Glomerular visceral epithelial cell (primary cell): ENCODE results near the gene OCIAD2.
"Not testable (repeated sequence)": the region's sequence is repeated elsewhere in the genome, so short reads cannot be mapped to it uniquely, and the experiment has no call there.

Experiments used
- DNase-seq: peaks from one replicate; pipeline ENCODE4 v3.0.0-alpha.2; 2016; ENCODE audit errors: extremely low spot score

The OCIAD2 gene, protein sequence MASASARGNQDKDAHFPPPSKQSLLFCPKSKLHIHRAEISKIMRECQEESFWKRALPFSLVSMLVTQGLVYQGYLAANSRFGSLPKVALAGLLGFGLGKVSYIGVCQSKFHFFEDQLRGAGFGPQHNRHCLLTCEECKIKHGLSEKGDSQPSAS

DNA sequence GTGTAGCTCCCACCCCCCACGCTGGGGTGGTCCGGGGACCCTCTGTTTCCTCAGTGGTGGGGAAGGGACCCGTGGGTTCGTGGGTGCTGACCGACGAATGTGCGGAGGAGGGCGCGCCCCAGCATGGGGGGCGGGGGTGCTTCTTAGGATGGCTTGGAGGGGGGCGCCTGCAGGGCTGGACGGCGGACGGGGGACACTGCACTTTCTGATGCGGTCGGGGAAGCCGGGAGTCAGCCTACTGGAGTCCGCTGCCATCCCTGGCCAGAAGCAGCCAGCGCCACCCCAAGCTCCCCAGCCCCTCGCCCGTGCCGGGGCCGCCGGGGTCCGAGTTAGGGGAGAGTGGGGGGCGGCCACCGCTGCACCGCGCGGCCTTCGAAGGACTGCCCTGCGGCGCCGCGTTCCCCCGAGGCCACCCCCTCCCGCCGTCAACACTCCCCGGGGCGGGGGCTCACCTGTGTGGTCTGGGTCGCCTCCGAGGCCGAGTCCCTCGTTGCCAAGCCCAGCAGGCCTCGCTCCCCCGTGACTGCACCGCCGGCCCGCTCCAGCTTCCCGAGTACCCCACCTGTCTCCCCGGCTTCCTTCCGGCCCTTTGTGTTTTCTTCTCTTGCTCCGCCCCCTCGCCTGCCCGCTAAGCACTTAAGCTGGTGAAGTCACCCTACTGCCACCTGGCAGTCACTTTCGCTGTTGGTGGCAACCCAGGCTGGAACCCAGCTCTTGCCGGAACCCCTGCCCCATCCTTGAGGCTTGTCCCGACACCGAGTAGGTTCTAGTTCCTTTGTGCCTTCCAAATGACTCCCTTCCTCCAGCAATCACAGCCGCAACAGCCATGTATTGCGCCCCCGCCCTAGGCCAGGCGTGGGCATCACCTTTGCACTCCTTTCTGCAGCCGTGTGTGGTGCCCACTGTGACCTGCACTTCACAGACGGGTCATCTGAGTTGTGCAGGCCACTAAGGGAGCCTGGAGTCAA lies at the start of gene OCIAD2:
OCIAD2 (minus strand) TSS at position 569 of the 968 bp plus-strand sequence. CDS start 2,225 bp downstream, outside the sequence.
- DNase-seq: peak; percentile 82

DNA sequence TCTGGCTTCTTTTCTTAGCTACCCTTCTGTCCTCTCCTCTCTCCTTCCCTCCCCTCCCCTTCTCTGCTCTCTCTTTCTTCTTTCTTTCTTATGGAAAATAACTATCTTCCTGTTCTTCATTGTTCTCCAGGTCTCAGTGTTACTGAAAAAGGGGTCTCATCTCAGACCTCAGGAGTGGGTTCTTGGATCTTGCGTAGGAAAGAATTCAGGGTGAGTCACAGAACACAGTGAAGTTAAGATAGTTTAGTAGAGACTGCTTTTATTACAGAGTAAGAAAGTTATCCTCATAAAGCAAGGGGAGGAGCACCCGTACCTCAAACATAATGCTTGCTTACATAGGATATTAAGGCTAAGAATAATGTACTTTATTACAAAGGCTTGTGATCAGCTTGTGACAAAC lies 47.7 kb upstream of the OCIAD2 start:
- peak; percentile 56 for DNase-seq

DNA sequence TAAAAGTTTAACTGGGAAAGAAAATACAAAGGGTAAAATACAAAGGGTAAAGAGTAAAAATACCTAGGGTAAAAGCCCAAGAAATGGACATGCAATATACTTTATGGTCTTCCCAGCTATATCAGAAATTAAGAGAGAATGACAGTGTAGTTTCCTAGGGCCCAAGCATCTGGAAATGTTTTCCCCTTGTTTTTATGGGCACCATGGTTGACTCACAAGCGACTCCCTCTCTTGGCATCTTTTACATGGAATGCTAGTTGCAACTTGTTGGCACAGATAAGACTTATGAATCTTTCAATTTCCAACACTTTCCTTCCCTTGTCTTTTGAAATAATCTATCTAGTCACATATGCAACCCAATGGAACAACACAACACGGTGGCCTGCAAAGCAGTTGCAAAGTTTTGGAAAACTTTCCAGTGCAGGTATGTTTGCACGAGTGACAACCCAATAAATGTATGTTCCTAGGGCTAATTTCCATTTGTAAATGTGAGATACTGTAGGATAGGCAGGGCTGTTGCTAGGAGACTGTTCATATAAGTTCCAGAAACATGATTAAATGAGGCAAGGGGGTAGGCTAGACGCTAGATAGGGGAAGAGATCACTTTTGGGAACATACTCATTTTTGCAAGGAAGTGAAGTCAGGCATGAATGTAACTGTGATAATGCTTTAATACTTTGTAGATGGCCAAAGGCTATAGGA lies 43.1 kb upstream of the OCIAD2 start:
- DNase-seq: peak; percentile 44

DNA sequence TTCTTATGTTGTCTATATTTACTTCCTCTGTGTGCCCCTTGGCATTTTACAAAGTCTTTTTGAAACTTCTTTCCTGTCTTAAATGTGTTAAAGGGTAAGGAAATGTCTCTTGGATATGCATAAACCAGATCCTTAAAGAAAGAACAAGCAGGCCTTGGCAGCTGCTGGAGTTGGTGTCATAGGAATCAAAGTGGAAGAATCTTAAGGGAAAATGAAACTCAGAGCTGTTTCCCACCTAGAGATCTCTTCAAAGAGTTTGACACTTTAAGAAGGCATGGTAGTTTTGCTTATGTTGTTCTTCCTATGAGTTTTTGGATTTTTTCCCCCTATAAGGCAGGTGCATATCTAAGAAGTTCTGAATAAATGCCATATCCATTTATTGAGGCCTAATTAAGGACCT lies 42.5 kb upstream of the OCIAD2 start:
- DNase-seq: no peak

DNA sequence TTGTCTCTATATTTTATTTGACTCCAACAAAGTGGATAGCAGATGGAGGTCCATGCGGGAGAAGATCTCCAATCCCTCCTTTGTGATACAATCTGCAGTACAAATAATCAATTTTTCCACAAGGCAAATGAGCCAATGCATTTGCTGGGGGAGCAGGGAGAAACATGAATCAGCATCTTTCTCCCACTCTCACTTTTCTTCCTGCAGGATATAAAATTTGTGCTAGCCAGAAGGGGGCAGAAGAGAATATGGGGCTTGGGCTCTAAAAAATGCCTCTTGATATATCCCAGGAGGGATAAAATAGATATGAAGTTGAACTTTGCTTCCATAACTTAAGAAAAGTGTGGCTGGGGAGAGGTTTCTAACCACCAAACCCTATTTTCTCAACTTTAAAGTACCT lies 41.2 kb upstream of the OCIAD2 start:
- DNase-seq: no peak

DNA sequence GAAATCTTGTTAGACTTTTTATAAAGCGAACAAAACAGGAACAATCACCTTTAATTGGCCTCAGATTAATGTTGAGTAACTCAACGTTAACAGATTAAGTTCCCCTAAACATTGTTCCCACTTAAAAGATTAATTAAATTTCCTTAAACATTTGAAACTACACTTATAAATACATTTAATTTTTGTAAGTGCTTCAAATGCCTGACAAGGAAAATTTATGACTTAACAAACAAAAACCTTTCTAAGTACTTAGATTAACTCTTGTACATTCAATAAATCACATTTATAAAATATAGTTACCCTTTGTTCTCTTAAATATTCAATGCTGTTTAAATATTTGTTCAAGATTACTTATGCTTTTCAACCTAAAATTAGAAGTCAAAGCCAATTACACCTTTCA lies 39.4 kb upstream of the OCIAD2 start:
- DNase-seq: no peak

DNA sequence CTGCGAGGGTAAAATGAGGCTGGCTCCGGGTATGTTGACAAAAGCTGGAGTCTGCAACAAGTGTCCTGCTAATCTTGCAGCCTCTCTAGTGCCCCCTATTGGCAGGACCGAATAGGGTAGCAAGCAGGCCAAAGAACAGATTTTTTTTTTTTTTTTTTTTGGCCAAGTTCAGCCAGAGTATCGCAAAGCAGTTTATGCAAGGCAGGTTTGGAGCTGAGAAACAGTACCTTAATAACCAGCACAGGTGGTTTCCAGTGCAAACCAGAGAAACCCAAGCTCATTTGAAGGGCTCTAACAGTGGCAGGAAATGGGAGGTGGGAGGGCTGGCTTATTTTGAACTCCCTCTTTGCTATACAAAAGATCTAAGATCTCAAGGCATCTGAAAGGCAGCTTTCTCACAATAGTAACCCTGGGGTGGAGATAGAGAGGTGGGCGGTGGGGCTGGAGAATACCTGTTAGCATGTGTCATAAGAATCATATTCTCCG lies 38.2 kb upstream of the OCIAD2 start:
- DNase-seq: no peak

DNA sequence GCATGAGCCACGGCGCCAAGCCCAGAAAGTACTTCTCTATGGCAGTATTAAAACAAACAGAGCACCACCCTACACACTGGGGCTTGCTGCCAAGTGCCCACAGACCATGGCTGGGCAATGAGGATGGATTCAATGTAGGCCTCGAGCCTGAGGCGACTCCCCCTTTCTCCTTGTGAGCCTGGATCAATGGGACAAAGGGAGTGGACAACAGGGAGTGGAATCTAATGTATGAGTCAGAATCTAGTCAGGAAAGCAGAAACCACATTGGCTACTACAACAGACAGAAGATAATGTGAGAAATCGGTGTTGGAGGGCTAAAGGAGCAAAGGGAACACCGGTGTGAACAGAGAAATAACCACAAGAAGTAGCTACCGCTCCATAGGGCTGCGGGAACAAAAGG lies 37.7 kb upstream of the OCIAD2 start:
- peak; percentile 74 for DNase-seq

DNA sequence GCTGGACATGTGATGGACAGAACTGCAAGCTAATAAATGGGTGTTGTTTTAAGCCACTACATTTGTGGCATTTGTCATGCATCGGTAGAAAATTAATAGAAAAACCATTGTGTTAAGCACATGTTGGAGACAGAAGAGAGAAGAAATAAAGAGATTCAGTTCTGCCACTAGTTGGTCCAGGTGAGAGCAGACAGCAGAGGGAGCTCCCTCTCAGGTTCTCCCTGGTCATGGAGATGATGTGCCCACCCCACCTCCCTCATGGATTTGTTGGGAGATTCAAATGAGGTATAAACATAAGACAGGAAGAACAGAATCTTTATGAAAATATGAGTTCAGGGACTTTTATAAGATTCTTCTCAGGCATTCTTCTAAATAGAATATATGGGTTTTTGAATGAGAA lies 36.8 kb upstream of the OCIAD2 start:
- DNase-seq: peak; percentile 45

DNA sequence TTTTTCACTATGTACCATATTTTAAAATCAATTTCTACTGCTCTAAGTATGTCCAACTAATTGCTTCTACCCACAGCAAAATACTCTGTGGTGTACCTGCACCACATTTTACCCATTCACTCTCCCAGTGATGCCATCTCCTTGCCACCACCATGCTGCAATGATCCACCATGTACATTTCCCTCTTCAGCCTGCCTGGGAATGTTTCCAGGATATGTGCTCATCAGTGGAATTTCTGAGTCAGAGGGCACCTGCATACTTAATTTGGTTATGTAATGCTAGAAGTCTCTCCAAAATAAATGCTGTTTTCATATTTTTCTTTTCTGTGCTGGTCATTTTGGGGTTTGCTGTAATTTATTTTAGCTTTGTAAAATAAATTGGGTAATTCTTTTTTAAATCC lies 33.2 kb upstream of the OCIAD2 start:
- peak; percentile 94 for DNase-seq

DNA sequence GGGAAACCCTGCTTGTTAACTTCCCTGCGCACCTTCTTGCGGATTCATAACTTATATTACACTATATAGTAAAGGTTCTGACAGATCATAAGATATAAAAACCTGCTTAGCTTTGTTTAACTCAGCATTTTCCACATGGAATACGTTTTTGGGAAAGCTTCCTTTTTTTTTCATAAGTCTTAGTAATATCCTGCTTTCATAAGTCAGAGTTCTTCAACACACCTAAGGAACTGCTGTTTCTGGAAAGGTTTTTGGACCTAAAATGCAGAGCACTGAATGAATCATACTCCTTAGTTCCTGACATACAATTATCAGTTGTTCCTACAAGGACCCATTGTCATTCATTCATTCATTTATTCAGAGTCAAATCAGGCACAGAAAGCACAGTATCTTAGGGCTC lies 32.3 kb upstream of the OCIAD2 start:
- no peak for DNase-seq

DNA sequence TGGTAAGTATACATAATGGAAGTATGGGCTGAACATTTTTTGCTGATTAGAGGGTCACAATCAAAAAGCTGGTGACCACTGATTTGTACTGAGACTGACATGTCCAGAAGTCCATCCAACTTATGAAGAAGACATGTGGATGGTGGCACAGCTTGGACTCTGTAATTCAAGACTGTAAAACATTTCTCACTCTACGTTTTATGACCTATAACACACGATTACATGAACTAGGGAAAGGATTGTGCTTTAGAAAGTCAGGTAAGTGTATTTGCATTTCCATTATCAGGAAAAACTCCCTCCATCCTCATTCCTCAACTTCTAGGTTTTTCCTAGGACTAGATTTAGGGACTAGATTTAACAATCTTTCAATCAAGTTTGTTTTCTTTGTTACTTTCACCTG lies 30.5 kb upstream of the OCIAD2 start:
- no peak for DNase-seq

DNA sequence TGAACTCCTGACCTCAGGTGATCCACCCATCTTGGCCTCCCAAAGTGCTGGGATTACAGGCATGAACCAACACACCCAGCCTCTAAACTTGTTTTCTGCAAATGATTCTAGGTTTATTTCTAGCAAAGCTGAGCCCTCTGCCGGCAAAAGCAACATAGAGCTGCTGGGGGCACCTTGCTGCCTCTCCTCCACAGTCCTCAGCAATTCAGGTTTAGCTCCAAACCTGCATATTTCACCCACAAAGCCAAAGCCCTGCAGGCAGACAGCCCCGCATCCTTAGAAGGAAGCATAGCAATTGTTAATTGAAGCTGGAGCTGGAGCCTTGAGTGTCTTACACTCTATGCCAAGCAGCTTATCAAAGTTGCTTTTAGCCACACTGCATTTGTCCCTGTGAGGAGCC lies 24.9 kb upstream of the OCIAD2 start:
- DNase-seq: no peak

DNA sequence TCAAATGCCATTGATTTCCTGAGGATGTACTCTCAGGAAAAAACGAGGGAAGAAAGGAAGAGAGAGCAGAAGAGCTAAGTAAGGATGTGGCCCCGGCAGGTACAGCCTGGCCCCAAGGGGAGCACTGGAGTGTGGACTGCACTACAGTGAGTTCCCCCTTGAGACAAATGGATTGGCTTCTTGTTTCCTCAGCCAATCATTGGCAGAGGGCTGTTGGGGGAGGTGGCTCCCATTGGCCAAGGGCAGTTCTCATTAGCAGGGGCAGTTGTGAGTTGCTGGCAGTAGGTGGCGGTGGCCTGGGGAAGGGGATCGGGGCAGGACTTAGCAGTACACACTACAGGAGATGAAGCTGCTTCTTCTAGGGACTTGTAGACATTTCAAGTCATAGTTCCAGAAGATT lies 24.1 kb upstream of the OCIAD2 start:
- DNase-seq: no peak

DNA sequence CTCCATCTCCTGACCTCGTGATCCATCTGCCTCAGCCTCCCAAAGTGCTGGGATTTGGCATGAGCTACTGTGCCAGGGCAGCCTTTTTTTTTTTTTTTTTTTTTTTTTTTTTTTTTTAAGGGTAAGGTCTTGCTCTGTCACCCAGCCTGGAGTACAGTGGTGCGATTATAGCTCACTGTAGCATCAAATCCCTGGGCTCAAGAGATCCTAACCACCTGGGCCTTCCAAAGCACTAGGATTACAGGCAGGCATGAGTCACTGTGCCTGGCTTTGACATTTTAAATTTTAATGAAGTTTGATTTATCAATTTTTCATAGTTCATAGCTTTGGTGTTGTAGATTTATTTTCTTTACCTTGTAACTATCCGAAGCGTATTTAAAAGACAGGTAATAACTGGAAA lies 17.8 kb upstream of the OCIAD2 start:
- no peak for DNase-seq

DNA sequence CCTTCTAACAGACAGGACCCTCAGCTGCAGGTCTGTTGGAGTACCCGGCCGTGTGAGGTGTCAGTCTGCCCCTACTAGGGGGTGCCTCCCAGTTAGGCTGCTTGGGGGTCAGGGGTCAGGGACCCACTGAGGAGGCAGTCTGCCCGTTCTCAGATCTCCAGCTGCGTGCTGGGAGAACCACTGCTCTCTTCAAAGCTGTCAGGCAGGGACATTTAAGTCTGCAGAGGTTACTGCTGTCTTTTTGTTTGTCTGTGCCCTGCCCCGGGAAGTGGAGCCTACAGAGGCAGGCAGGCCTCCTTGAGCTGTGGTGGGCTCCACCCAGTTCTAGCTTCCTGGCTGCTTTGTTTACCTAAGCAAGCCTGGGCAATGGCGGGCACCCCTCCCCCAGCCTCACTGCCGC lies 16.5 kb upstream of the OCIAD2 start:
- not testable (repeated sequence) for DNase-seq

DNA sequence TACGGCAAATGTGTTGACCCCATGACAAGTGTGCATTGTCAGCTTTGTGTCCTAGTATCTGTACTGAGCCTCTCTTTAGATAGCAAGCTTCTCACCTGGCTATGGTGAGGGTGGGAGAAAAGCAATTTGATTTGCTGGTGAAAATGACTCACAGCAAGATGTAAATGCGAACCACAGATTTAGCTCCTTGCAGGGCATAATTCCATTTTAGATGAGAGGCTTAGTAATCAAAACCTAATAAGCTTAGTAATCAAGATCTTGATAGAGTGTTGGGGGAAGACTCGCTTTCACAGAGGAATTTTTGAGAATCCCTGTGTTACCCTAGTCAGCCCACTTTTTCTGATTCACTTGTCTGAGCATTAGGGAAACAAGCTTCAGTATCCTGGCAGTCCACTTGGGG lies 7.7 kb upstream of the OCIAD2 start:
- no peak for DNase-seq

DNA sequence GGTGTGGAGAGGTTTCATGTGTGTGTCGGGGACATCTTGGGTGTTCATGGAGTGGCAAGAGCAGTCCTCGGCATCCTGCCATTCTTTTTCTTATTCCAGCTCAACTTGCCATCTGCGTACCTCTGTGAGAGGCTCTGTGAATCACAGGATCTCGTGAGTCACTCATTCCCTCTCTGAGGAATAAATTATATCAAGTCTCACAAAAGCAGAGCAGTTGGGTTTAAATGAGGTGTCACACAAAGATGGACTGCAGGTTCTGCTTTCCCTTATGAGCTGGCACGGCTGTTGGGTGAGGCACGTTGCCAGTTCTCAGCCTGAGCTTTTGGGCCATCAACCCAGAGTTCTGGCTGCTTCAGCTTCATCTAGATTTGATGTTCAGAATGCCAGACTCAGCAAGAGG lies 6.8 kb upstream of the OCIAD2 start:
- DNase-seq: peak; percentile 87

DNA sequence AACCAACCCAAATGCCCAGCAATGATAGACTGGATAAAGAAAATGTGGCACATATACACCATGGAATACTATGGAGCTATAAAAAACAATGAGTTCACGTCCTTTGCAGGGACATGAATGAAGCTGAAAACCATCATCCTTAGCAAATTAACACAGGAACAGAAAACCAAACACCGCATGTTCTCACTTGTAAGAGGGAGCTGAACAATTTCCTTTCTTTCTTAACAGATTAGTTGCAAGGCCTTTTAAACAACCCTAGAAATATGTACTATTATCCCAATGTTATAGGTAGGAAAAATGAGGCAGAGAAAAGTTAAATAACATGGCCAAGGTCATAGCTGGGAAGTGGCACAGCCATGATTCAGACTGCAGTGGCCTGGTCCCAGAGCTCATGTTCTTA lies 5.8 kb upstream of the OCIAD2 start:
- DNase-seq: no peak

DNA sequence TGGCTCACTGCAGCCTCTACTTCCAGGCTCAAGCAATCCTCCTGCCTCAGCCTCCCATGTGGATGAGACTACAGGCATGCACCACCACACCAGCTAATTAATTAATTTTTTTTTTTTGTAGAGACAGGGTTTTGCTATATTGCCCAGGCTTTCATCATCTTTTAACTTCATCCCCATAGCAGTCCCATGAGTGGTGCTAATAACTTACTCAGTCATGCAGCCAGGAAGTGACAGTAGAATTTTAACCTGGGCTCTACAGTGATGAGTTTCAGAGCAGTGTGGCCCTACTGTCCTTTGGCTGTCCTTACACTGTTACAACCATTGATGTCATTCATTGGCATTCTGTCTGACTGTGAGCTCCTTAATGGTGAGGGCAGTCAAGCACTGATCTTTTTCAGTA lies 3.9 kb upstream of the OCIAD2 start:
- DNase-seq: no peak

DNA sequence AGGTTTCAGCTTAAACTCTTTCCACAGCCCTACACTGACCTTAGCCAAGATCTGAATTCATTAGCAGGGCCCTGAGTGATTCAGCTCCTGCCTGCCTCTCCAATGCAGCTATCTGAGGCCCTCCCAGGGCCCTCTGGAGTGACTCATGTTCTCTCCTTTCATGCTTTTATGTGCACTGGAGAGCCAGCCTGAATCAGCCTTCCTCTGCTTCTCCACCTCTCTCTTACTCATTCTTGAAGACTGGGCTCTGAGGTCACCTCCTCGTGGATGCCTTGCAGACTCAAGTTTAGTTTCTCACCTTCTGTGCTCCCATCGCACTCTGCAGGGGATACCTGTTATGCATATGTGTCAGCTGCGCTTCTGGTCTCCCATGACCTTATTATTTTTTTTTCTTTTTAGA lies 3.1 kb upstream of the OCIAD2 start:
- DNase-seq: peak; percentile 97

DNA sequence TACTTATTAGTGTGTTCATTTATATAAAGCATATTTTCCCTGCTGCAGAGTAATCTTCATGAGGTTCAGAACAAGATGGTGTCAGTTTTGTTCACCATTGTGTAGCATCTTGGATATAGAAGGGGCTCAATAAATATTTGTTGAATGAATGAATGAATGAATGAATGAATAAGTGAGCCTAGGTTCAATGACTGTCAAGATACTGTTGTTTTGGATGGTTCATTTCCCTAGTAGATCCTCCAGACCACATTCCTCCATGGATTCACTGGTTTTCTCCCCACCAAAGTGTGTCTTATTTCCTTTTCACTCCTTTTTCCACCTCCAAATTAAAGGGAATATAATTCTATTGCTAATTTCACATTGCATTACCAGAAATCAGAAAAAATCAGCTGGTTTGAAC lies 2.1 kb upstream of the OCIAD2 start:
- no peak for DNase-seq
